IMR-90 (cell line): ENCODE data around the gene GPR62. TPM values are rescaled to one million over a fixed set of nuclear protein-coding genes. Genes with fewer than 3 reads are reported as not detected.
A peak's percentile ranks its signal among the peaks of the same experiment; 100 is the strongest.

Source experiments
- ATAC-seq: fragments of 200-7000 bp; cut with Tn5 transposase; 2 replicates; pipeline ENCODE4 v1.9.1; 2020; ENCODE audit warnings: low read depth, mild to moderate bottlenecking, moderate library complexity
- BruUV-seq: library from RNA; stranded (reverse); fragments of 400-500 nt; replicated peaks from 2 replicates; lab custom pipeline; 2021; lab: Mats Ljungman, UMichigan
- CTCF ChIA-PET: fragments of 300-600 bp; formaldehyde crosslinking; extraction: SDS; loops from one replicate; lab custom pipeline; 2021; ENCODE audit warnings: antibody characterized with exemption; lab: Yijun Ruan, JAX
- POLR2A ChIA-PET: fragments of 300-600 bp; sonication (Branson Sonifier 250); formaldehyde crosslinking; loops from one replicate; lab custom pipeline; 2022; ENCODE audit warnings: antibody characterized with exemption; ENCODE audit not compliant: unreplicated experiment; lab: Charles Lee
- DNase-seq: peaks from one replicate; pipeline ENCODE4 v3.0.0; 2013
- H2AFZ ChIP-seq: replicated peaks from 2 replicates; pipeline ENCODE3; 2013; ENCODE audit warnings: low read length, mild to moderate bottlenecking; ENCODE audit not compliant: poor library complexity
- H2AK5ac ChIP-seq: 2 replicates; pipeline ENCODE4 v1.6.1; 2013; ENCODE audit warnings: low read depth, low read length, inconsistent platforms
- H2AK9ac ChIP-seq: replicated peaks from 2 replicates; pipeline ENCODE3; 2013; ENCODE audit warnings: mild to moderate bottlenecking, low read depth, low read length, moderate library complexity; ENCODE audit not compliant: poor library complexity
- H2BK120ac ChIP-seq: 2 replicates; pipeline ENCODE4 v1.6.1; 2013; ENCODE audit warnings: low read depth, low read length, inconsistent platforms
- H2BK15ac ChIP-seq: 3 replicates; pipeline ENCODE4 v1.6.1; 2013; ENCODE audit warnings: low read depth, low read length, inconsistent platforms
- H2BK20ac ChIP-seq: 2 replicates; pipeline ENCODE4 v1.6.1; 2013; ENCODE audit warnings: low read depth, mild to moderate bottlenecking, inconsistent platforms, low read length, moderate library complexity
- H2BK5ac ChIP-seq: 2 replicates; pipeline ENCODE4 v1.6.1; 2013; ENCODE audit warnings: mild to moderate bottlenecking, low read depth, low read length, inconsistent platforms; ENCODE audit not compliant: poor library complexity, severe bottlenecking
- H3K14ac ChIP-seq: replicated peaks from 2 replicates; pipeline ENCODE4 v1.6.1; 2013; ENCODE audit warnings: low read depth, low read length, inconsistent platforms
- H3K18ac ChIP-seq: 2 replicates; pipeline ENCODE4 v1.6.1; 2013; ENCODE audit warnings: low read depth, low read length, control low read depth
- H3K23ac ChIP-seq: 2 replicates; pipeline ENCODE4 v1.6.1; 2013; ENCODE audit warnings: low read depth, low read length, inconsistent platforms
- H3K27ac ChIP-seq: 2 replicates; pipeline ENCODE4 v1.5.1; 2013; ENCODE audit warnings: mild to moderate bottlenecking, control low read depth, low read length; ENCODE audit not compliant: insufficient read depth
- H3K27me3 ChIP-seq: 2 replicates; pipeline ENCODE4 v1.6.1; 2013; ENCODE audit warnings: low read length; ENCODE audit not compliant: control insufficient read depth, insufficient read depth
- H3K36me3 ChIP-seq: 2 replicates; pipeline ENCODE4 v1.6.1; 2013; ENCODE audit warnings: low read length, mixed read lengths; ENCODE audit not compliant: control insufficient read depth, insufficient read depth
- H3K4ac ChIP-seq: 2 replicates; pipeline ENCODE4 v1.6.1; 2013; ENCODE audit warnings: low read depth, low read length, inconsistent platforms
- H3K4me1 ChIP-seq: 2 replicates; pipeline ENCODE4 v1.6.1; 2013; ENCODE audit warnings: low read length, mixed read lengths; ENCODE audit not compliant: control insufficient read depth, insufficient read depth
- H3K4me2 ChIP-seq: 2 replicates; pipeline ENCODE4 v1.6.1; 2013; ENCODE audit warnings: low read depth, mild to moderate bottlenecking, control low read depth, low read length, moderate library complexity
- H3K4me3 ChIP-seq: 2 replicates; pipeline ENCODE4 v1.5.1; 2013; ENCODE audit warnings: low read depth, mild to moderate bottlenecking, control low read depth, low read length, moderate library complexity; ENCODE audit not compliant: insufficient read depth
- H3K56ac ChIP-seq: 2 replicates; pipeline ENCODE4 v1.6.1; 2013; ENCODE audit warnings: low read length, inconsistent platforms; ENCODE audit not compliant: insufficient read depth; ENCODE audit errors: extremely low read depth
- H3K79me1 ChIP-seq, 2 experiments: 2 replicates each; pipeline ENCODE4 v1.6.1; 2013; ENCODE audit warnings: low read length in 2 of 2, inconsistent platforms in 1 of 2, low read depth in 1 of 2
- H3K9ac ChIP-seq: 2 replicates; pipeline ENCODE4 v1.6.1; 2013; ENCODE audit warnings: low read depth, low read length, control low read depth
- H3K9me1 ChIP-seq: 2 replicates; pipeline ENCODE4 v1.6.1; 2013; ENCODE audit warnings: low read length, inconsistent platforms; ENCODE audit not compliant: insufficient read depth
- H3K9me3 ChIP-seq: 2 replicates; pipeline ENCODE4 v1.6.1; 2013; ENCODE audit warnings: low read length; ENCODE audit not compliant: control insufficient read depth, insufficient read depth
- H4K20me1 ChIP-seq: 2 replicates; pipeline ENCODE4 v1.6.1; 2013; ENCODE audit warnings: low read length, inconsistent platforms; ENCODE audit not compliant: insufficient read depth
- H4K5ac ChIP-seq: 2 replicates; pipeline ENCODE4 v1.6.1; 2013; ENCODE audit warnings: mild to moderate bottlenecking, low read depth, low read length, control low read depth
- H4K8ac ChIP-seq, 2 experiments: 2 replicates each; pipeline ENCODE4 v1.6.1; 2013; ENCODE audit warnings: low read depth in 2 of 2, low read length in 2 of 2, control low read depth in 1 of 2, inconsistent platforms in 1 of 2
- H4K91ac ChIP-seq: 2 replicates; pipeline ENCODE4 v1.6.1; 2013; ENCODE audit warnings: low read depth, low read length, inconsistent platforms; ENCODE audit not compliant: insufficient read depth
- CHD1 ChIP-seq: IDR thresholded peaks from 2 replicates; pipeline ENCODE4 v1.6.1; 2012; ENCODE audit warnings: low read depth, low read length, improper control_type of control experiment
- ELK1 ChIP-seq: fragments of 150-350 bp; IDR thresholded peaks from 2 replicates; pipeline ENCODE4 v1.6.1; 2016; ENCODE audit warnings: low read depth, mild to moderate bottlenecking, low read length, moderate library complexity, borderline replicate concordance
- FOS ChIP-seq: fragments of 150-350 bp; IDR thresholded peaks from 2 replicates; pipeline ENCODE4 v1.6.1; 2016; ENCODE audit warnings: low read depth, low read length
- MAFK ChIP-seq: IDR thresholded peaks from 2 replicates; pipeline ENCODE4 v1.6.1; 2012; ENCODE audit warnings: low read depth, low read length, improper control_type of control experiment
- MXI1 ChIP-seq: IDR thresholded peaks from 2 replicates; pipeline ENCODE4 v1.6.1; 2012; ENCODE audit warnings: low read depth, mild to moderate bottlenecking, low read length, moderate library complexity, borderline replicate concordance
- NFE2L2 ChIP-seq: fragments of 150-350 bp; IDR thresholded peaks from 2 replicates; pipeline ENCODE4 v1.6.1; 2016; ENCODE audit warnings: low read depth, mild to moderate bottlenecking, low read length
- POLR2A ChIP-seq: IDR thresholded peaks from 2 replicates; pipeline ENCODE4 v1.6.1; 2012; ENCODE audit warnings: mild to moderate bottlenecking, low read depth, low read length
- RAD21 ChIP-seq: IDR thresholded peaks from 2 replicates; pipeline ENCODE4 v1.6.1; 2012; ENCODE audit warnings: low read length, improper control_type of control experiment
- RCOR1 ChIP-seq: IDR thresholded peaks from 2 replicates; pipeline ENCODE4 v1.6.1; 2012; ENCODE audit warnings: mild to moderate bottlenecking, low read length, improper control_type of control experiment; ENCODE audit not compliant: insufficient replicate concordance
- RFX5 ChIP-seq: IDR thresholded peaks from 2 replicates; pipeline ENCODE4 v1.8.0; 2012; ENCODE audit warnings: low read depth, mild to moderate bottlenecking, low read length, moderate library complexity
- USF2 ChIP-seq: fragments of 150-350 bp; IDR thresholded peaks from 2 replicates; pipeline ENCODE4 v1.6.1; 2017; ENCODE audit warnings: mild to moderate bottlenecking, antibody characterized with exemption, low read length, low read depth
- WGBS, 2 experiments: methylation state at CpG; one replicate each; pipeline versions ENCODE4 v1.1.5 to v1.1.7; 2013; ENCODE audit warnings: missing lambda C conversion rate in 2 of 2; ENCODE audit not compliant: insufficient read length in 1 of 2; ENCODE audit errors: extremely low coverage in 2 of 2; 5-methylcytosine and 5-hydroxymethylcytosine counted together
- dilution Hi-C: fragments of 300-500 bp; cut with HindIII; formaldehyde crosslinking; loops from one replicate; pipeline ENCODE4 v1.14.3; 2018; ENCODE audit warnings: low sequenced_read_pairs; ENCODE audit not compliant: unreplicated experiment
- in situ Hi-C: fragments of 300-500 bp; cut with MboI; formaldehyde crosslinking; loops from 3 replicates; pipeline ENCODE4 v1.14.3; 2019; ENCODE audit warnings: low sequenced_read_pairs, inconsistent platforms, mixed read lengths
- intact Hi-C: fragments of 100-400 bp; cut with micrococcal nuclease; formaldehyde crosslinking; loops from 2 replicates; pipeline ENCODE4 v1.10.0; 2022
- polyA plus RNA-seq, 3 experiments: library from polyadenylated mRNA; depleted of rRNA; stranded (reverse); fragments of >200 nt; gene quantifications; 2 replicates each; pipeline ENCODE4 v1.2.3, GENCODE V29; 2012; ENCODE audit warnings: low replicate concordance in 1 of 3
- total RNA-seq: library from RNA; depleted of rRNA; stranded (reverse); fragments of >200 nt; gene quantifications from 2 replicates; pipeline ENCODE4 v1.2.3, GENCODE V29; 2012
- TF ChIP-seq, protein P1 (sequence below): conservative IDR thresholded peaks from 2 replicates; pipeline ENCODE4 v1.5.1; 2012; ENCODE audit warnings: mild to moderate bottlenecking, low read depth, low read length, improper control_type of control experiment

The GPR62 gene
- total and polyA plus RNA-seq, 2 of the 4 experiments (the other 2 are of a cell fraction): under 0.01 TPM; not detected in 1

- H3K79me1 ChIP-seq: peaks cover 26 to 59% of the 10 kb centered on the region in 2 experiments
- H2AFZ ChIP-seq: no peak overlapping the region
- no peak overlapping the region for H2BK20ac ChIP-seq
- H3K27me3 ChIP-seq: no peaks in the 10 kb centered on the region
- WGBS, 2 experiments: 71% methylated on average over 4 of the region's 6 CpGs; no CpG with 5 or more reads in 1 of the 2 experiments
- H3K14ac ChIP-seq: no peak overlapping the region
- intact Hi-C loops (no loop called here), in situ Hi-C loops (loop anchor here (25.0 kb wide), 1 partner anchor 1633 kb away; the partner anchor contains the start of genes RASSF1, TUSC2 and ZMYND10), dilution Hi-C loops (no loop called here)
- H3K4me3 ChIP-seq: no peak overlapping the region
- no peak overlapping the region for H2BK120ac ChIP-seq
- no peak overlapping the region for H4K91ac ChIP-seq
- no peaks in the 10 kb centered on the region; the same call in 1 of the 2 replicates for H3K36me3 ChIP-seq
- H3K4me2 ChIP-seq: no peak overlapping the region
- no peak overlapping the region for H3K27ac ChIP-seq
- no TSS peak for BruUV-seq
- H3K9me3 ChIP-seq: no peaks in the 10 kb centered on the region
- peaks cover 4% of the 10 kb centered on the region for H4K20me1 ChIP-seq
- H2BK15ac ChIP-seq: no peak overlapping the region
- no peak overlapping the region for H2BK5ac ChIP-seq
- no peak overlapping the region for H3K56ac ChIP-seq
- H3K4me1 ChIP-seq: peaks cover 28% of the 10 kb centered on the region
- H2AK9ac ChIP-seq: no peak overlapping the region
- DNase-seq: no peak
- H3K18ac ChIP-seq: no peak overlapping the region
- H4K8ac ChIP-seq: no peak overlapping the region
- H3K23ac ChIP-seq: no peak overlapping the region
- no peak for ATAC-seq
- ChIA-PET CTCF (no interaction called here), POLR2A (interaction anchor here (0.5 kb wide), 1 partner anchor 21 kb away, joined by 3 read pairs; no protein-coding TSS in a partner anchor)
- peaks cover 26% of the 10 kb centered on the region for H3K9me1 ChIP-seq
- no peak overlapping the region for H4K5ac ChIP-seq
- H3K4ac ChIP-seq: no peak overlapping the region
- TF ChIP-seq, protein P1, sequence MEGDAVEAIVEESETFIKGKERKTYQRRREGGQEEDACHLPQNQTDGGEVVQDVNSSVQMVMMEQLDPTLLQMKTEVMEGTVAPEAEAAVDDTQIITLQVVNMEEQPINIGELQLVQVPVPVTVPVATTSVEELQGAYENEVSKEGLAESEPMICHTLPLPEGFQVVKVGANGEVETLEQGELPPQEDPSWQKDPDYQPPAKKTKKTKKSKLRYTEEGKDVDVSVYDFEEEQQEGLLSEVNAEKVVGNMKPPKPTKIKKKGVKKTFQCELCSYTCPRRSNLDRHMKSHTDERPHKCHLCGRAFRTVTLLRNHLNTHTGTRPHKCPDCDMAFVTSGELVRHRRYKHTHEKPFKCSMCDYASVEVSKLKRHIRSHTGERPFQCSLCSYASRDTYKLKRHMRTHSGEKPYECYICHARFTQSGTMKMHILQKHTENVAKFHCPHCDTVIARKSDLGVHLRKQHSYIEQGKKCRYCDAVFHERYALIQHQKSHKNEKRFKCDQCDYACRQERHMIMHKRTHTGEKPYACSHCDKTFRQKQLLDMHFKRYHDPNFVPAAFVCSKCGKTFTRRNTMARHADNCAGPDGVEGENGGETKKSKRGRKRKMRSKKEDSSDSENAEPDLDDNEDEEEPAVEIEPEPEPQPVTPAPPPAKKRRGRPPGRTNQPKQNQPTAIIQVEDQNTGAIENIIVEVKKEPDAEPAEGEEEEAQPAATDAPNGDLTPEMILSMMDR: no peak
- no peak for TF ChIP-seq FOS
- no peak for TF ChIP-seq MXI1
- no peak for TF ChIP-seq USF2
- no peak for TF ChIP-seq ELK1
- no peak for TF ChIP-seq MAFK
- no peak for TF ChIP-seq RAD21
- no peak for TF ChIP-seq CHD1
- no peak for TF ChIP-seq RFX5
- no peak for TF ChIP-seq RCOR1
- no peak for TF ChIP-seq POLR2A
- TF ChIP-seq NFE2L2: no peak
- H3K9ac ChIP-seq: no peak overlapping the region
- H2AK5ac ChIP-seq: 0 out of 2 replicates have a peak overlapping the region, but pooled peaks have one; percentile 27
These were observed 15.6 kb downstream of the GPR62 start for GRCh38 chr3:51970606-51971300.
